ENCODE measurements around the gene EGFLAM.

The EGFLAM gene

GRCh38 chr5:38478878-38479277 is 220.5 kb downstream of the EGFLAM start:
- no peak for DNase-seq

GRCh38 chr5:38479315-38479904 is 221.1 kb downstream of the EGFLAM start:
- no peak for DNase-seq

- no peak for DNase-seq
These were observed 225.5 kb downstream of the EGFLAM start for GRCh38 chr5:38483805-38484398.

GRCh38 chr5:38494175-38494574 is 235.8 kb downstream of the EGFLAM start:
- DNase-seq, result no peak

- DNase-seq, result no peak
These were observed 236.4 kb downstream of the EGFLAM start for GRCh38 chr5:38494763-38495162.

- DNase-seq, result no peak
These were observed 239.6 kb downstream of the EGFLAM start for GRCh38 chr5:38497946-38498345.

- no peak for DNase-seq
These were observed 242.4 kb downstream of the EGFLAM start for GRCh38 chr5:38500573-38501260.

- DNase-seq, result no peak
These were observed 247.9 kb downstream of the EGFLAM start for GRCh38 chr5:38506302-38506701.

- DNase-seq, result no peak
These were observed 250.8 kb downstream of the EGFLAM start for GRCh38 chr5:38509185-38509584.

Measured in activated naive CD4-positive, alpha-beta T cell treated with Interleukin-2 at 50 U/mL for 16 hours (primary cell).